ENCODE data around the gene PTBP1. TPM values are rescaled to one million over a fixed set of nuclear protein-coding genes. Genes with fewer than 3 reads are reported as not detected.
A peak's percentile ranks its signal among the peaks of the same experiment; 100 is the strongest.

The PTBP1 gene
- 100 to 1,000 TPM in 5 of 6 donors, 10 to 100 TPM in 1; 70.5 to 209 (median 124) TPM for polyA plus RNA-seq (ENCODE audit: low read depth in 6 of 6)

- DNase-seq (peak; percentile 100), ATAC-seq (ENCODE audit: low read depth in 2 of 2) (peak; percentile 84 to 85)
- H3K27me3 Mint-ChIP-seq, result no peaks in the 10 kb centered on the region
- peak within 1 kb of the TSS; percentile 49 to 93 (median 86) for H3K27ac Mint-ChIP-seq
- H3K36me3 Mint-ChIP-seq, result no peaks in the 10 kb centered on the region
- peaks cover 25 to 32% (median 28%) of the 10 kb centered on the region in 3 donors for H3K4me1 Mint-ChIP-seq
- peak within 1 kb of the TSS; percentile 89 to 98 (median 95) for H3K4me3 Mint-ChIP-seq
- H3K9me3 Mint-ChIP-seq, result no peaks in the 10 kb centered on the region
These were observed at the start of gene PTBP1 for GRCh38 chr19:796692-797527. Gene PTBP1, plus strand, starts transcription at chr19:797452. Its CDS starts 46 bp downstream, at chr19:797498.

GRCh38 chr19:748274-748598 lies 49.0 kb upstream of the PTBP1 start:
- no peak for ATAC-seq (ENCODE audit: low read depth in 2 of 2)
- Mint-ChIP-seq H3K36me3 (no peaks in the 10 kb centered on the region), H3K4me1 (peaks cover 0 to 3% (median 0%) of the 10 kb centered on the region in 3 donors), H3K4me3 (no peak overlapping the region), H3K9me3 (peaks cover 0 to 16% (median 4%) of the 10 kb centered on the region in 7 donors), H3K27ac (no peak overlapping the region), H3K27me3 (peaks cover 0 to 5% (median 0%) of the 10 kb centered on the region in 3 donors)
- no peak for DNase-seq

- no peak for ATAC-seq (ENCODE audit: low read depth in 2 of 2)
- H3K4me3 Mint-ChIP-seq, result no peak overlapping the region
- H3K4me1 Mint-ChIP-seq, result no peaks in the 10 kb centered on the region
- peaks cover 0 to 4% (median 1%) of the 10 kb centered on the region in 7 donors for H3K9me3 Mint-ChIP-seq
- H3K36me3 Mint-ChIP-seq, result no peaks in the 10 kb centered on the region
- no peak overlapping the region for H3K27ac Mint-ChIP-seq
- no peak for DNase-seq
- H3K27me3 Mint-ChIP-seq, result peaks cover 0 to 6% (median 5%) of the 10 kb centered on the region in 3 donors
These were observed 47.4 kb upstream of the PTBP1 start for GRCh38 chr19:749811-750210.

- H3K9me3 Mint-ChIP-seq, result peaks cover 0 to 5% (median 1%) of the 10 kb centered on the region in 7 donors
- no peaks in the 10 kb centered on the region for H3K4me1 Mint-ChIP-seq
- no peak for ATAC-seq (ENCODE audit: low read depth in 2 of 2)
- no peak within 1 kb of the TSS for H3K27ac Mint-ChIP-seq
- H3K36me3 Mint-ChIP-seq, result no peaks in the 10 kb centered on the region
- H3K4me3 Mint-ChIP-seq, result no peak within 1 kb of the TSS
- DNase-seq, result no peak
- H3K27me3 Mint-ChIP-seq, result peaks cover 0 to 8% (median 5%) of the 10 kb centered on the region in 3 donors
These were observed 46.4 kb upstream of the PTBP1 start, which contains the start of gene MISP for GRCh38 chr19:750640-751423. Gene MISP, plus strand, starts transcription at chr19:751112. Its CDS starts 5,835 bp downstream, at chr19:756947.

- Mint-ChIP-seq H3K27ac (no peak overlapping the region), H3K9me3 (peaks cover 0 to 13% (median 6%) of the 10 kb centered on the region in 7 donors), H3K27me3 (peaks cover 0 to 8% (median 5%) of the 10 kb centered on the region in 3 donors), H3K4me1 (no peaks in the 10 kb centered on the region), H3K4me3 (no peak overlapping the region), H3K36me3 (no peaks in the 10 kb centered on the region)
- ATAC-seq (ENCODE audit: low read depth in 2 of 2), result no peak
- no peak for DNase-seq
These were observed 45.5 kb upstream of the PTBP1 start for GRCh38 chr19:751501-752341.

GRCh38 chr19:752652-753517 lies 44.4 kb upstream of the PTBP1 start:
- no peak overlapping the region for H3K27ac Mint-ChIP-seq
- no peaks in the 10 kb centered on the region for H3K36me3 Mint-ChIP-seq
- no peaks in the 10 kb centered on the region for H3K4me1 Mint-ChIP-seq
- no peak overlapping the region for H3K4me3 Mint-ChIP-seq
- no peak for DNase-seq
- peaks cover 0 to 8% (median 5%) of the 10 kb centered on the region in 3 donors for H3K27me3 Mint-ChIP-seq
- H3K9me3 Mint-ChIP-seq, result peaks cover 0 to 11% (median 6%) of the 10 kb centered on the region in 7 donors
- ATAC-seq (ENCODE audit: low read depth in 2 of 2), result no peak

GRCh38 chr19:754530-754929 lies 42.7 kb upstream of the PTBP1 start:
- no peak for ATAC-seq (ENCODE audit: low read depth in 2 of 2)
- H3K27me3 Mint-ChIP-seq, result peaks cover 0 to 8% (median 5%) of the 10 kb centered on the region in 3 donors

GRCh38 chr19:755063-755462 lies 42.2 kb upstream of the PTBP1 start:
- Mint-ChIP-seq H3K36me3 (no peaks in the 10 kb centered on the region), H3K4me1 (no peaks in the 10 kb centered on the region), H3K4me3 (no peak overlapping the region), H3K27ac (no peak overlapping the region), H3K27me3 (peaks cover 0 to 8% (median 5%) of the 10 kb centered on the region in 3 donors), H3K9me3 (peaks cover 3 to 22% (median 15%) of the 10 kb centered on the region in 7 donors)
- DNase-seq (no peak), ATAC-seq (ENCODE audit: low read depth in 2 of 2) (no peak)

More at GRCh38 chr19:754530-754929, 42.7 kb upstream of the PTBP1 start:
- H3K4me1 Mint-ChIP-seq, result no peaks in the 10 kb centered on the region
- peak overlapping the region in 1 of 6 donors; percentile 59 for H3K27ac Mint-ChIP-seq
- no peak overlapping the region for H3K4me3 Mint-ChIP-seq
- no peak for DNase-seq
- H3K9me3 Mint-ChIP-seq, result peaks cover under 1 to 19% (median 14%) of the 10 kb centered on the region in 7 donors
- H3K36me3 Mint-ChIP-seq, result no peaks in the 10 kb centered on the region

- H3K27me3 Mint-ChIP-seq, result peaks cover 0 to 8% (median 5%) of the 10 kb centered on the region in 3 donors
- DNase-seq, result no peak
- H3K4me1 Mint-ChIP-seq, result no peaks in the 10 kb centered on the region
- H3K36me3 Mint-ChIP-seq, result no peaks in the 10 kb centered on the region
- H3K27ac Mint-ChIP-seq, result no peak overlapping the region
- peaks cover 3 to 22% (median 15%) of the 10 kb centered on the region in 7 donors for H3K9me3 Mint-ChIP-seq
- no peak overlapping the region for H3K4me3 Mint-ChIP-seq
- ATAC-seq (ENCODE audit: low read depth in 2 of 2), result no peak
These were observed 41.0 kb upstream of the PTBP1 start for GRCh38 chr19:756236-756635.

GRCh38 chr19:756821-757688 lies 40.2 kb upstream of the PTBP1 start:
- no peak overlapping the region for H3K4me3 Mint-ChIP-seq
- no peaks in the 10 kb centered on the region for H3K4me1 Mint-ChIP-seq
- no peak for ATAC-seq (ENCODE audit: low read depth in 2 of 2)

GRCh38 chr19:757811-758668 lies 39.2 kb upstream of the PTBP1 start:
- no peak for DNase-seq
- Mint-ChIP-seq H3K4me1 (no peaks in the 10 kb centered on the region), H3K4me3 (no peak overlapping the region)

More at GRCh38 chr19:756821-757688, 40.2 kb upstream of the PTBP1 start:
- no peaks in the 10 kb centered on the region for H3K36me3 Mint-ChIP-seq
- H3K9me3 Mint-ChIP-seq, result peaks cover 3 to 22% (median 15%) of the 10 kb centered on the region in 7 donors
- peaks cover 0 to 8% (median 5%) of the 10 kb centered on the region in 3 donors for H3K27me3 Mint-ChIP-seq
- no peak overlapping the region for H3K27ac Mint-ChIP-seq
- DNase-seq, result no peak

More at GRCh38 chr19:757811-758668, 39.2 kb upstream of the PTBP1 start:
- ATAC-seq (ENCODE audit: low read depth in 2 of 2), result no peak
- no peaks in the 10 kb centered on the region for H3K36me3 Mint-ChIP-seq
- H3K9me3 Mint-ChIP-seq, result peaks cover 3 to 22% (median 15%) of the 10 kb centered on the region in 7 donors
- peaks cover 0 to 8% (median under 1%) of the 10 kb centered on the region in 3 donors for H3K27me3 Mint-ChIP-seq
- no peak overlapping the region for H3K27ac Mint-ChIP-seq

All from naive B cell (primary cell).